Muscle of back (tissue), 13 donors: ENCODE data around the gene ANKUB1. TPM values are rescaled to one million over a fixed set of nuclear protein-coding genes. Genes with fewer than 3 reads are reported as not detected.
"Not testable (repeated sequence)": the region's sequence is repeated elsewhere in the genome, so short reads cannot be mapped to it uniquely, and the experiment has no call there.

Experiments used
- DNase-seq, 3 donors: peaks; one replicate each; pipeline versions ENCODE4 v3.0.0 to v3.0.0-alpha.2; 2013
- long read RNA-seq, 9 donors: transcript quantifications; one replicate each; lab custom pipeline, GENCODE V29; 2026
- polyA plus RNA-seq, 10 donors: library from polyadenylated mRNA; unstranded; fragments of 120-200 nt; gene quantifications; one replicate each; pipeline ENCODE4 v1.2.1, GENCODE V29; 2013; ENCODE audit not compliant: insufficient read length in 10 of 10

Gene ANKUB1, protein sequence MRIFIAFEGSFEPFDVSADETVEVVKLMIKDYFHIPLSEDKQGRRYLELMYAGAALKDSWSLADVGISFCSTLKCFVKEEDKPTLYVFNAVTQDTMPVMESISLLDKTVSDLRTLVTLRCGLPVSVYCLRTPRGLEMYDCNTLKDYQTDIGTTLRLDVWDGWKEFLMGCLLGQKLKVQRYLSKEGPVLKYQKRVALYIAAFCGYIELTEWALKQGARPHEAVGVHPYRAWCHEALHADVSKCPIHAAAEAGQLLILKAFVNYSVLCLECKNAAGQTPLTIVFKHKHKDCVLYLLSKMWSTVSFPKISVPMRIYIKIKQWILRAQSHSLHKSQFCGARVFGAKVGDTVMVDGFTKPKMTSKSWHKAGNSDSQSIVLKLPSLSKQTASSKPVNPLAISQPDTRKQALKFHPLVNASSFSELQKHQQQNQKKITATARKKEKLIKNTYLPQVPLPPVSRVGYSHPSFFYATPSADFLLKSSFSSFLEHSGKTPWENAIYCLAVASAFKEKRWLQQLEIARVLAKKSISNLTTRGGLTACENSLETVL
- under 1 TPM in 3 of 10 donors, not detected in 7; 0.20 to 0.32 (median 0.20) TPM for polyA plus RNA-seq
- long read RNA-seq, donor 1, result 0 reads
- long read RNA-seq, donor 2, result 0 reads
- long read RNA-seq, donor 3, result 0 reads
- long read RNA-seq, donor 4, result 0 reads
- long read RNA-seq, donor 5, partial matches to known transcripts, result 27 of 39 reads
- long read RNA-seq, donor 5, other reads (novel, unspliced or antisense), result 12 of 39 reads
- long read RNA-seq, donor 6, result 0 reads
- long read RNA-seq, donor 7, result 0 reads
- long read RNA-seq, donor 8, result 0 reads
- long read RNA-seq, donor 9, result 0 reads

DNA sequence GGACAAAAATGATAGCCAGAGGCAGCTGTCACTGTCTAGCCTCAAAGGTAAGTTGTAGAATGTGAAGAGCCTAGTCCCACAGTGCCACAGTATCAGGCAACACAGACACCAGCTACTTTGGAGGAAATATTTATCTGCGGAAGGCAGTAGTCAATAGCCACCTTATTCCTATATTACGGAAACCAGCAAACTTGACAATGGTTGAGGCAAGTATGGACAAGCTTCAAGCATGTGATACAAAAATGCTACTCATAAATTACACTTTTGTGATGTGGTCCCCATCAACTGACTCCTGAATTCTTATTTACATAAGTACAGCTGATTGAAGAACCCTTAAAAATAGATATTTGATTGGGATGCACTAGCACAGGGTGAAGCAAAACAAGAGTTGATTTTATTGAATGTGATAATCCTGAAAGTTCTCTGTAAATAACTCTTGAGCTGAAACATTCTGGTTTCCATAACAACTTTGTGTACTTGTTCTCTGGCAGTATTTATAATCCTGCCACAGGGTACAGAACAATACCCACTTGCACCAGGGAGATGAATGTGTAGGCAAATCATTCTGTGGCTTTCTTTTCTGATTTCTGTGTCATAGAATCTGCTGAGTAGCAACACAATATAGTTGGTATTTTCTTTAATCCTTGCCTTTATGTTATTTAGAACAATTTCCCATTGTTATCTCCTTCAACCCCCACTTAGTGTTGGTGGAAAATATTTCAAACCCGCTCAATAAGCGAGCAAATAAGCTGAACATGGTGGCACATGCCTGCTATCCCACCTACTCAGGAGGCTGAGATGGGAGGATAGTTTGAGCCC lies at the start of gene ANKUB1:
TSS of gene ANKUB1 (minus strand) at position 103 of the 819 bp plus-strand sequence. CDS start 188 bp downstream, outside the sequence.
- no peak for DNase-seq

- DNase-seq, result no peak
Observed at GRCh38 chr3:149839896-149840295, 47.5 kb upstream of the ANKUB1 start.

DNA sequence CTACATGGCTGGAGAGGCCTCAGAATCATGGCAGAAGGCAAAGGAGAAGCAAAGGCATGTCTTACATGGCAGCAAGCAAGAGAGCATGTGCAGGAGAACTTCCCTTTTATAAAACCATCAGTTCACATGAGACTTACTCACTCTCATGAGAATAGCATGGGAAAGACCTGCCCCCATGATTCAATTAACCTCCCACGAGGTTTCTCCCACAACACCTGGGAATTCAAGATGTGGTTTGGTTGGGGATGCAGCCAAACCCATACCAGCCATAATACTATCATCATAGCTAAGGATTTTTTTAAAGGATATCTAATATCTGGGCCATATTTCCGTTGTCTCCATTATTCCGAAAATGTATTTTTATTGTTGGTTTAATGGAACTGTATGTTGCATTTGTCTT lies 47.1 kb upstream of the ANKUB1 start:
- not testable (repeated sequence) for DNase-seq

GRCh38 chr3:149838491-149838890 lies 46.1 kb upstream of the ANKUB1 start:
- DNase-seq, result not testable (repeated sequence)

DNA sequence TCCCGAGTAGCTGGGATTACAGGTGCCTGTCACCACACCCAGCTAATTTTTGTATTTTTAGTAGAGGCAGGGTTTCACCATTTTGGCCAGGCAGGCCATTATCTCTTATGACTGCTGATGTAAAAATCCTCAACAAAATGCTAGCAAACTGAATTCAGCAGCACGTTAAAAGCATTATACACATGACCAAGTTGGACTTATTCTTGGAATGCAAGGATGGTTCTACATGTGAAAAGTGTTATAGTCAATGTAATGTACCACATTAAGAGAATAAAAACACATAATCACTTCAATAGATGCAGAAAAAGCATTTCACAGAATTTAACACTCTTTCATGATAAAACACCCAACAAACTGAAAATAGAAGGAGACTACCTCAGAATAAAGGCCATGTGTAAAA lies 40.9 kb upstream of the ANKUB1 start:
- no peak for DNase-seq

DNA sequence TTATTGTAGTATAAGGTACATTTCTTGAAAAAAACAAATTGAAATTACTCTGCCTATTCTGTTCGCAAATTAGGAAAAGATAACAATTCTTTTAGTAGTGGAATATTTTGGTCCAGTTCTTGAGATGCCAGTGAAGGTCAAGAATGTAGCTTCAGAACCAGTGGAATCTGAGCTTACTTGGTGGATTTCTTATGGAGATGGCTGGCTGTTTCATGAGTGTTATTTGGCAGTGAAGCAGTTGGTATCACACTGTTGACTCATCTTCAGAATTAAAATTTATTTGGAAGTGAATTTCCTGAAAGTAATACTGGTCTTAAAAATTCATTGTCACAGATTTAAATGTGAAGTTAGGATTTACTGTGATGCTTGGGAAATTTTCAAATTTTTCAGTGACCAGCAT lies 39.7 kb upstream of the ANKUB1 start:
- DNase-seq, result no peak

- DNase-seq, result no peak
Observed at GRCh38 chr3:149831321-149831720, 39.0 kb upstream of the ANKUB1 start.

GRCh38 chr3:149830902-149831301 lies 38.5 kb upstream of the ANKUB1 start:
- DNase-seq, result no peak

GRCh38 chr3:149829631-149830030 lies 37.3 kb upstream of the ANKUB1 start:
- DNase-seq, result not testable (repeated sequence)

DNA sequence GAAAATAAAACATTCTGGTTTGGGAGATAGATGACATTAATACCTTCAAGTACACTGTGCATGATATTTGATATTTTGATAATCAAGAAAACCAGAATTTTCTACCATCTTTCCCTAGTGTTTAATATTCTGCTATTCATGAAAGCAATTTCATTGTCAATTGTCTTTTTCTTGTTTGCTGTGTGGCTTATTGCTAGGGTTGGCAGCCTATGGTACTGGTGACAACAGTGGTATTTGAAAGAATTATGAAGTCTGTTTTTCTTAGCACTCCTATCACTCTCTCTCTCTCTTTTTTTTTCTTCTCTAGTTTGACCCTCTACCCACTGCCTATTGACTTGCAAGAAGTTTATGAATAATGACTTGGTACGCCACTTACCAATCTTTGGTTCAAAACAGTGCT lies 36.0 kb upstream of the ANKUB1 start:
- DNase-seq, result no peak

DNA sequence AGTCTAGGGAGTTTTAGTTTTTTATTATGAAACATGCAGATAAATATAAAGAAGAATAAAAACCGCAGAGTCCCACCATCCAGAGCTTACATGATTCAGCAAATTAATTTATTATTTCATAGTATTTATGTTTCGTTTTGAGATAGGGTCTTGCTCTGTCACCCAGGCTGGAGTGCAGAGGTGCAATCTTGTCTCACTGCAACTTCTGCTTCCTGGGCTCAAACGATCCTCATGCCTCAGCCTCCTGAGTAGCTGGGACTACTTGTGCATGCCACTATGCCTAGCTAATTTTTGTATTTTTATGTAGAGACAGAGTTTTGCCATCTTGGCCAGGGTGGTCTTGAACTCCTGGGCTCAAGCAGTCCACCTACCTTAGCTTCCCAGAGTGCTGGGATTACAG lies 34.3 kb upstream of the ANKUB1 start:
- DNase-seq, result no peak

DNA sequence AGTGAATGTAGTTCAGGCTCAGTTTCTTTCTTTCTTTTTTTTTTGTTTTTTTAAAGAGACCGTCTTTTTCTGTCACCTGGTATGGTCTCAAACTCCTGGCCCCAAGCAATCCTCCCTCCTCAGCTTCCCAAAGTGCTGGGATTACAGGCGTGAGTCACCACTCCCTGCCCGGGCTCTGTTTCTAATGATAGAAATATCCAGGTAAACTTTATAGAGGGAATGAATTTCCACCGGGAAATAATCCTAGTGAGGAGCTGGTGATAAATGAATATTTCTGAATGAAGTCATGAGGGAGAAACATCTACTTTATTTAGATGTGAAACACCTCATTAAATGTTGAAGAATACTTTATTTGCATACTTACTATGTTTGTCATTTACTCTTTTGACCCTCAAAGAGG lies 27.8 kb upstream of the ANKUB1 start:
- no peak for DNase-seq

DNA sequence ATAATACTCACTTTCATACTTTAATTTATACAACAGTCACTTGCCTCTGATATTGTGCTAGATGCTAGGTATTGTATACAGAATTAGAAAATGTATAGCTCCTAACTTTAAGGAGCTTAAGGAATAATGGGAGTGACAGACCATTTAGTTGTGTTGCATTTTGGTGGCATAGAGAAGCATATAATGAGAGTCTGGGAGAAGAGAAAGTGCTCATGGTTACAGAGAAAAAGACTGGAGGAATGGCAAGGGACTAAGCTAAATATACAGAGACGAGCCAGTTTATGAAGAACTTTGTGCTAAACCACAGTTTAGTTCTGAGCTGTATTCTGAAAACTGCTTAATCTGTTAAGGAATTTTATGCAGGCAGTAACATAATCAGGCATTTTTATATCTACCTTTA lies 27.1 kb upstream of the ANKUB1 start:
- no peak for DNase-seq

- peak in 2 of 3 donors; percentile 13 to 21 for DNase-seq
Observed at GRCh38 chr3:149816986-149817385, 24.6 kb upstream of the ANKUB1 start.

DNA sequence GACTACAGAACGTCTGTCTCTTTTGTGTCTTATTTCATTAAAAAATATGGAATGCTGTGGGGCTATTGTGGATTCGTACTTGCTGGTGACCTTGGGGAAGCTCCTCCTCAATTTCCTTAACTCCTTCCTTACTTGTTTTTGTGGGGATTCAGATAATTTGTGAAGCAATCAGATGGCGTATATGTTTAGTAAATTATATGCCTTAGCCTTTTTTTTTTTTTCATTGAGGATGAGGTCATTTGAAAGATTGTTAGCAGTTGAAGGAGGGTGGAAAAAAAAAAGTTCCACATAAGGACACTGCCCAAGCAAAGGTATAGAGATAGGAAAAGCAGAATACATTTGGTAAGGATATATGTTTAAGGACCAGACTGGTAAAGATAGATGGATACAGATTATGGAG lies 24.0 kb upstream of the ANKUB1 start:
- DNase-seq, result no peak

GRCh38 chr3:149815728-149816127 lies 23.4 kb upstream of the ANKUB1 start:
- DNase-seq, result no peak

GRCh38 chr3:149815321-149815720 lies 23.0 kb upstream of the ANKUB1 start:
- no peak for DNase-seq

- DNase-seq, result peak in 2 of 3 donors; percentile 15 to 33
Observed at GRCh38 chr3:149813367-149814281, 21.3 kb upstream of the ANKUB1 start.

DNA sequence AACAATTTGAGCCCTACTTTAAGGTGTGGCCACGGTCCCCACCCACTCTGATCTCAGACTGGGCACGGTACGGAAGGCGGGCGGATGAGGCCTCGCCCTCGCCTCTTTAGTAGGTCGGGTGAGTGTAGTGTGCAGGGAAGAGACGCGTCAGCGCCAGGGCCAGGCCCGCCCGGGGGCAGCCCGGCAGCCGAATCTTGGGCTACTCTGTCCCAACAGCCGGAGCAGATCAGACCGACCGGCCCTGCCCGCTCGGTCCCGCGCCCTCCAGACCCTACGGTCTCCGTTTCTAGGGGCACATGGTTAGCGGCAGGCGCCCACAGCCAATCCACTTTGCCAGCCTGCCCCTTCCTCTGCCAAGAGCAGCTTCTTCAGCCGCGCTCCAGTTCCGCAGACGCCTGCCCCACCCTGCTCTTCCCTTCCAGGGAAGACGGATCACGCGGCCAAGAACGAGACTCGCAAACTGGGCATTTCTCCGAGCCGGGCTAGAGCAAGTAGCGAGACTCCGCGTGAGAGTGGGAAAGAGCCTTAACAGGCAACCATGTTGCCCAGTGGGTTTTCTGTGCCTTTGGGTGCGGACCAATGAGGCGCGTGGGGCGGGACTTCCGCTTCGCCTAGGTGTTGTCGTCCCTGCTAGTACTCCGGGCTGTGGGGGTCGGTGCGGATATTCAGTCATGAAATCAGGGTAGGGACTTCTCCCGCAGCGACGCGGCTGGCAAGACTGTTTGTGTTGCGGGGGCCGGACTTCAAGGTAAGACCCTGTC lies 20.4 kb upstream of the ANKUB1 start, which contains the start of gene RNF13:
TSS of gene RNF13 (plus strand) at position 610 of the 761 bp plus-strand sequence. CDS start 32,812 bp downstream, outside the sequence.
- peak; percentile 94 to 98 (median 97) for DNase-seq

- DNase-seq, result no peak
Observed at GRCh38 chr3:149812165-149812605, 19.8 kb upstream of the ANKUB1 start.
